HepG2 (cell line): ENCODE data around the gene VGF. TPM values are rescaled to one million over a fixed set of nuclear protein-coding genes. Genes with fewer than 3 reads are reported as not detected.

Source experiments
- ATAC-seq: fragments of 200-7000 bp; cut with Tn5 transposase; 3 replicates; pipeline ENCODE4 v1.9.1; 2020; ENCODE audit warnings: mild to moderate bottlenecking, moderate library complexity
- BruUV-seq: library from RNA; stranded (reverse); fragments of 400-500 nt; replicated peaks from 2 replicates; lab custom pipeline; 2021; lab: Mats Ljungman, UMichigan
- CTCF ChIA-PET: fragments of 300-600 bp; formaldehyde crosslinking; extraction: SDS; loops from one replicate; lab custom pipeline; 2021; ENCODE audit warnings: low total read pairs, inconsistent platforms, low intra/inter-chr PET ratio; lab: Yijun Ruan, JAX
- POLR2A ChIA-PET: fragments of 350-600 bp; sonication (Branson Sonifier 250); formaldehyde crosslinking; loops from one replicate; lab custom pipeline; 2020; ENCODE audit warnings: antibody characterized with exemption, inconsistent platforms; lab: Yijun Ruan, JAX
- DNase-seq: peaks from one replicate; pipeline ENCODE4 v3.0.0-alpha.2; 2015; ENCODE audit warnings: low spot score
- FAIRE-seq: peaks from 3 replicates; lab custom pipeline; 2011; peaks lifted over from hg19 to GRCh38; lab: Jason Lieb, UNC
- H2AFZ ChIP-seq: one replicate; pipeline ENCODE4 v1.6.1; 2011; ENCODE audit warnings: low read length, inconsistent platforms
- H3K27ac ChIP-seq: fragments of 300-600 bp; 3 replicates; pipeline ENCODE4 v1.8.0; 2011; ENCODE audit warnings: mixed run types, mild to moderate bottlenecking, mixed read lengths, low read length, inconsistent platforms; ENCODE audit not compliant: insufficient read depth; ENCODE audit errors: extremely low read length
- H3K27me3 ChIP-seq, 2 experiments: fragments of 200-600 bp in 1 of 2; 2 replicates in 1 of 2; 3 replicates in 1 of 2; pipeline versions ENCODE4 v1.6.0 to v1.8.0; 2011; ENCODE audit warnings: low read length in 2 of 2, mild to moderate bottlenecking in 2 of 2, moderate library complexity in 2 of 2, inconsistent platforms in 1 of 2; ENCODE audit not compliant: insufficient read depth in 2 of 2, control insufficient read depth in 1 of 2
- H3K36me3 ChIP-seq, 2 experiments: fragments of 200-600 bp in 1 of 2; replicated peaks in 1 of 2; 2 replicates in 1 of 2; 3 replicates in 1 of 2; pipeline versions ENCODE4 v1.5.1 to v1.8.0; 2011; ENCODE audit warnings: low read length in 2 of 2, inconsistent platforms in 1 of 2; ENCODE audit not compliant: insufficient read depth in 2 of 2, control insufficient read depth in 1 of 2
- H3K4me1 ChIP-seq: 2 replicates; pipeline ENCODE4 v1.5.1; 2012; ENCODE audit warnings: low read length, inconsistent platforms; ENCODE audit not compliant: insufficient read depth
- H3K4me2 ChIP-seq: 2 replicates; pipeline ENCODE4 v1.6.0; 2011; ENCODE audit warnings: low read depth, low read length, inconsistent platforms
- H3K4me3 ChIP-seq, 3 experiments: fragments of 200-600 bp in 1 of 3; sonication (generic), shearing (Covaris generic) in 1 of 3; replicated peaks in 1 of 3; 2 replicates each; pipeline ENCODE4 v1.5.1; 2011 to 2016; ENCODE audit warnings: low read length in 3 of 3, inconsistent platforms in 2 of 3, low read depth in 2 of 3, mild to moderate bottlenecking in 2 of 3, control low read depth in 1 of 3, mixed read lengths in 1 of 3; ENCODE audit not compliant: insufficient read depth in 1 of 3
- H3K79me2 ChIP-seq: one replicate; pipeline ENCODE4 v1.6.1; 2011; ENCODE audit warnings: low read length, inconsistent platforms; ENCODE audit not compliant: insufficient read depth
- H3K9ac ChIP-seq: 2 replicates; pipeline ENCODE4 v1.6.0; 2011; ENCODE audit warnings: mild to moderate bottlenecking, low read depth, low read length, inconsistent platforms; ENCODE audit not compliant: insufficient read depth
- H3K9me3 ChIP-seq: 2 replicates; pipeline ENCODE4 v1.5.1; 2012; ENCODE audit warnings: mild to moderate bottlenecking, low read length
- H4K20me1 ChIP-seq: 2 replicates; pipeline ENCODE4 v1.6.0; 2011; ENCODE audit warnings: inconsistent platforms, mild to moderate bottlenecking, low read length, moderate library complexity; ENCODE audit not compliant: insufficient read depth
- CHD2 ChIP-seq: IDR thresholded peaks from 2 replicates; pipeline ENCODE4 v1.6.1; 2011; ENCODE audit warnings: low read depth, low read length, improper control_type of control experiment
- ETV6 ChIP-seq: sonication (generic); formaldehyde crosslinking; conservative IDR thresholded peaks from 2 replicates; pipeline ENCODE4 v1.4.0; 2020; ENCODE audit warnings: missing genetic modification reagents
- GABPA ChIP-seq, 2 experiments: IDR thresholded peaks; 2 replicates each; pipeline ENCODE4 v1.6.1; 2011 to 2016; ENCODE audit warnings: low read depth in 2 of 2, low read length in 1 of 2, missing biosample characterization in 1 of 2, missing genetic modification characterization in 1 of 2
- GFI1 ChIP-seq: sonication (generic); formaldehyde crosslinking; IDR thresholded peaks from 2 replicates; pipeline ENCODE4 v1.5.0; 2020; ENCODE audit warnings: missing genetic modification reagents, mild to moderate bottlenecking, borderline replicate concordance
- PBX2 ChIP-seq: IDR thresholded peaks from 2 replicates; pipeline ENCODE4 v1.6.1; 2016; ENCODE audit warnings: control low read depth
- REPIN1 ChIP-seq: sonication (generic); formaldehyde crosslinking; IDR thresholded peaks from 2 replicates; pipeline ENCODE4 v1.8.0; 2022; ENCODE audit warnings: missing genetic modification reagents, low read depth, mild to moderate bottlenecking, borderline replicate concordance
- ZBTB7A ChIP-seq: sonication (generic); formaldehyde crosslinking; IDR thresholded peaks from 2 replicates; pipeline ENCODE4 v1.8.0; 2022; ENCODE audit warnings: mild to moderate bottlenecking, missing genetic modification reagents
- ZNF552 ChIP-seq: sonication (generic); formaldehyde crosslinking; IDR thresholded peaks from 2 replicates; pipeline ENCODE4 v1.9.0; 2022; ENCODE audit warnings: missing genetic modification reagents, mild to moderate bottlenecking, borderline replicate concordance
- WGBS: methylation state at CpG from one replicate; pipeline ENCODE4 v1.1.6; 2017; ENCODE audit warnings: low lambda C conversion rate; 5-methylcytosine and 5-hydroxymethylcytosine counted together
- in situ Hi-C: cut with HindIII; loops from 2 replicates; pipeline ENCODE4 v1.10.0; 2017; ENCODE audit warnings: low pct_unique_long_range_greater_than_20kb; ENCODE audit not compliant: extremely low pct_ligation_motif_present
- intact Hi-C: fragments of 100-400 bp; cut with micrococcal nuclease; formaldehyde crosslinking; loops from one replicate; pipeline ENCODE4 v1.10.0; 2022; ENCODE audit not compliant: unreplicated experiment
- polyA plus RNA-seq, 8 experiments: library from polyadenylated mRNA; depleted of rRNA in 3 of 8; stranded (reverse) in 7 of 8; unstranded in 1 of 8; fragments of >200 nt; fragmentation: Illumina TruSeq in 4 of 8; extraction: Trizol in 4 of 8; gene quantifications; 2 replicates each; pipeline versions ENCODE4 v1.2.1 to v1.2.3, GENCODE V29; 2011 to 2016; ENCODE audit warnings: low read depth in 4 of 8, missing spikeins in 1 of 8, mixed read lengths in 1 of 8; ENCODE audit not compliant: insufficient read depth in 1 of 8
- total RNA-seq, 5 experiments: library from RNA; depleted of rRNA; stranded (reverse); fragments of >200 nt; fragmentation: Illumina TruSeq; extraction: Trizol; gene quantifications; 2 replicates each; pipeline ENCODE4 v1.2.3, GENCODE V29; 2016; ENCODE audit warnings: low read depth in 1 of 5
- TF ChIP-seq, protein P1 (sequence below): IDR thresholded peaks from 2 replicates; pipeline ENCODE4 v1.6.1; 2012; ENCODE audit warnings: low read depth, low read length, improper control_type of control experiment
- TF ChIP-seq, protein P2 (sequence below): sonication (generic); formaldehyde crosslinking; IDR thresholded peaks from 2 replicates; pipeline ENCODE4 v1.4.0; 2020; ENCODE audit warnings: missing genetic modification reagents, borderline replicate concordance

The VGF gene
- total and polyA plus RNA-seq, 2 of the 13 experiments (the other 11 are each of a cell fraction or from before 2014, with no cell fraction given) = 0.12 to 0.46 TPM

GRCh38 chr7:101189109-101189508, 23.7 kb upstream of the VGF start:
- H3K79me2 ChIP-seq = no peaks in the 10 kb centered on the region
- BruUV-seq = no TSS peak
- no peak for FAIRE-seq
- H3K27ac ChIP-seq = no peak overlapping the region
- no peak for DNase-seq
- H3K9me3 ChIP-seq = no peaks in the 10 kb centered on the region
- in situ Hi-C loops (no loop called here), intact Hi-C loops (no loop called here)
- CTCF ChIA-PET = no interaction called here
- TF ChIP-seq REPIN1 (CRISPR knock-in tag) (no peak), ZBTB7A (no peak), ZNF552 (CRISPR knock-in tag) (no peak), ETV6 (no peak), GABPA (IDR thresholded peaks at IDR 0.05; ENCODE audit: low read depth, low read length) (no peak), GABPA (CRISPR knock-in tag; IDR thresholded peaks at IDR 0.05; ENCODE audit: low read depth) (no peak), CHD2 (no peak), GFI1 (CRISPR knock-in tag) (no peak), PBX2 (CRISPR knock-in tag) (no peak)
- TF ChIP-seq, protein P1, sequence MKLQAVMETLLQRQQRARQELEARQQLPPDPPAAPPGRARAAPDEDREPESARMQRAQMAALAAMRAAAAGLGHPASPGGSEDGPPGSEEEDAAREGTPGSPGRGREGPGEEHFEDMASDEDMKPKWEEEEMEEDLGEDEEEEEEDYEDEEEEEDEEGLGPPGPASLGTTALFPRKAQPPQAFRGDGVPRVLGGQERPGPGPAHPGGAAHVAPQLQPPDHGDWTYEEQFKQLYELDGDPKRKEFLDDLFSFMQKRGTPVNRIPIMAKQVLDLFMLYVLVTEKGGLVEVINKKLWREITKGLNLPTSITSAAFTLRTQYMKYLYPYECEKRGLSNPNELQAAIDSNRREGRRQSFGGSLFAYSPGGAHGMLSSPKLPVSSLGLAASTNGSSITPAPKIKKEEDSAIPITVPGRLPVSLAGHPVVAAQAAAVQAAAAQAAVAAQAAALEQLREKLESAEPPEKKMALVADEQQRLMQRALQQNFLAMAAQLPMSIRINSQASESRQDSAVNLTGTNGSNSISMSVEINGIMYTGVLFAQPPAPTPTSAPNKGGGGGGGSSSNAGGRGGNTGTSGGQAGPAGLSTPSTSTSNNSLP = no peak
- TF ChIP-seq, protein P2, sequence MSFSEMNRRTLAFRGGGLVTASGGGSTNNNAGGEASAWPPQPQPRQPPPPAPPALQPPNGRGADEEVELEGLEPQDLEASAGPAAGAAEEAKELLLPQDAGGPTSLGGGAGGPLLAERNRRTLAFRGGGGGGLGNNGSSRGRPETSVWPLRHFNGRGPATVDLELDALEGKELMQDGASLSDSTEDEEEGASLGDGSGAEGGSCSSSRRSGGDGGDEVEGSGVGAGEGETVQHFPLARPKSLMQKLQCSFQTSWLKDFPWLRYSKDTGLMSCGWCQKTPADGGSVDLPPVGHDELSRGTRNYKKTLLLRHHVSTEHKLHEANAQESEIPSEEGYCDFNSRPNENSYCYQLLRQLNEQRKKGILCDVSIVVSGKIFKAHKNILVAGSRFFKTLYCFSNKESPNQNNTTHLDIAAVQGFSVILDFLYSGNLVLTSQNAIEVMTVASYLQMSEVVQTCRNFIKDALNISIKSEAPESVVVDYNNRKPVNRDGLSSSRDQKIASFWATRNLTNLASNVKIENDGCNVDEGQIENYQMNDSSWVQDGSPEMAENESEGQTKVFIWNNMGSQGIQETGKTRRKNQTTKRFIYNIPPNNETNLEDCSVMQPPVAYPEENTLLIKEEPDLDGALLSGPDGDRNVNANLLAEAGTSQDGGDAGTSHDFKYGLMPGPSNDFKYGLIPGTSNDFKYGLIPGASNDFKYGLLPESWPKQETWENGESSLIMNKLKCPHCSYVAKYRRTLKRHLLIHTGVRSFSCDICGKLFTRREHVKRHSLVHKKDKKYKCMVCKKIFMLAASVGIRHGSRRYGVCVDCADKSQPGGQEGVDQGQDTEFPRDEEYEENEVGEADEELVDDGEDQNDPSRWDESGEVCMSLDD (CRISPR knock-in tag) = no peak
- H3K9ac ChIP-seq = no peak overlapping the region
- H3K4me1 ChIP-seq = peaks cover 30% of the 10 kb centered on the region
- H3K27me3 ChIP-seq = no peaks in the 10 kb centered on the region
- no peaks in the 10 kb centered on the region for H3K36me3 ChIP-seq
- no peak overlapping the region for H2AFZ ChIP-seq
- ATAC-seq = no peak
- no peaks in the 10 kb centered on the region for H4K20me1 ChIP-seq
- POLR2A ChIA-PET = no interaction called here
- 55% methylated on average over 7 of the region's 8 CpGs for WGBS
- no peak overlapping the region for H3K4me2 ChIP-seq
- H3K4me3 ChIP-seq = no peak overlapping the region
